HL-60 (cell line): Measurements from ENCODE around the gene DDX56.

ENCODE experiments used
- POLR2AphosphoS5 ChIP-seq: IDR thresholded peaks from 2 replicates; pipeline ENCODE4 v1.6.1; 2012; ENCODE audit warnings: low read depth
- TF ChIP-seq, protein P1 (sequence below): IDR thresholded peaks from one replicate; pipeline ENCODE4 v1.5.1; 2011; ENCODE audit warnings: low read length, control low read depth, inconsistent platforms; ENCODE audit not compliant: insufficient read depth

- TF ChIP-seq, protein P1, sequence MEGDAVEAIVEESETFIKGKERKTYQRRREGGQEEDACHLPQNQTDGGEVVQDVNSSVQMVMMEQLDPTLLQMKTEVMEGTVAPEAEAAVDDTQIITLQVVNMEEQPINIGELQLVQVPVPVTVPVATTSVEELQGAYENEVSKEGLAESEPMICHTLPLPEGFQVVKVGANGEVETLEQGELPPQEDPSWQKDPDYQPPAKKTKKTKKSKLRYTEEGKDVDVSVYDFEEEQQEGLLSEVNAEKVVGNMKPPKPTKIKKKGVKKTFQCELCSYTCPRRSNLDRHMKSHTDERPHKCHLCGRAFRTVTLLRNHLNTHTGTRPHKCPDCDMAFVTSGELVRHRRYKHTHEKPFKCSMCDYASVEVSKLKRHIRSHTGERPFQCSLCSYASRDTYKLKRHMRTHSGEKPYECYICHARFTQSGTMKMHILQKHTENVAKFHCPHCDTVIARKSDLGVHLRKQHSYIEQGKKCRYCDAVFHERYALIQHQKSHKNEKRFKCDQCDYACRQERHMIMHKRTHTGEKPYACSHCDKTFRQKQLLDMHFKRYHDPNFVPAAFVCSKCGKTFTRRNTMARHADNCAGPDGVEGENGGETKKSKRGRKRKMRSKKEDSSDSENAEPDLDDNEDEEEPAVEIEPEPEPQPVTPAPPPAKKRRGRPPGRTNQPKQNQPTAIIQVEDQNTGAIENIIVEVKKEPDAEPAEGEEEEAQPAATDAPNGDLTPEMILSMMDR, result no peak
- TF ChIP-seq POLR2AphosphoS5, result no peak; the same call in 1 of the 2 replicates
These were observed 11.6 kb downstream of the DDX56 start for GRCh38 chr7:44561962-44562621.
